GM08714 (cell line): ENCODE results near the gene PTPN2.

Experiments
- H3K4me3 ChIP-seq: fragments of 200-500 bp; sonication (Bioruptor generic); 2 replicates; pipeline ENCODE4 v1.5.1; 2014; ENCODE audit warnings: mild to moderate bottlenecking, low read length, inconsistent platforms
- ZNF274 ChIP-seq: IDR thresholded peaks from 2 replicates; pipeline ENCODE4 v1.6.1; 2012; ENCODE audit warnings: mild to moderate bottlenecking, low read depth, low read length

The PTPN2 gene

DNA sequence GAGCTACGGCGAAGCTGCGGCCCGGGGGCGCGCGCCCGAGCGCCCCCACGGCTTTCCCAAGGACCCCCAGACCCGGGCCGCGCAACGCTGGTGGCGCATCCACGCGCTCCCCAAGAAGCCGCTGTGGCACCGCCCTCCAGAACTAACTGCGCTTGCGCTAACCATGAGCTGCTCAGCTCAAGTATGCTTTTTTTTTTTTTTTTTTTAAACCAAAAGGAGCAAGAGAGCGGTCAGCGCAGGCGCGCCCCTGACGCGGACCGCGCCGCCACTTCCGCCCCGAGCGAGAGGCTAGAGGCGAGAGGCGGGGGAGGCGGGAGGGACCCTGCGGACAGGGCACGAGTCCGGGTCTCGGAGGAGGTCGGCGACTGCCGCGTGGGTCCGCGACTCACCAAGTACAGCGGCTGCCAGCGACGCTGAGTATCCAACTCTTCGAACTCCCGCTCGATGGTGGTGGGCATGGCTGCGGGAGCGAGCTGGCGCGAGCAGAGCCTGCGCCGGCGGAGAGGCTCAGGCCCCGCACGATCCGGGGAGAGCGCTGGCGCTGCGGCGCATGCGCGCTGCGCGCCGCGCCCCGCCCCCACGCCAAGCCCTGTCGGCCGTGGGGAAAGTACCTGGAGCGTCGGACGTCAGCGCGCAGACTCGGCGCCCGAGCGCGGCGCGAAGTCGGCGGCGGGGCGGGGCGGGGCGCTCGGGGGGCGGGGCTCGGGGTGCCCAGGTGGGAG, at the start of gene PTPN2:
Gene PTPN2, minus strand, starts transcription at position 554 of the 722 bp plus-strand sequence. Its CDS starts 96 bp downstream, at position 458.
- TF ChIP-seq ZNF274, result no peak

DNA sequence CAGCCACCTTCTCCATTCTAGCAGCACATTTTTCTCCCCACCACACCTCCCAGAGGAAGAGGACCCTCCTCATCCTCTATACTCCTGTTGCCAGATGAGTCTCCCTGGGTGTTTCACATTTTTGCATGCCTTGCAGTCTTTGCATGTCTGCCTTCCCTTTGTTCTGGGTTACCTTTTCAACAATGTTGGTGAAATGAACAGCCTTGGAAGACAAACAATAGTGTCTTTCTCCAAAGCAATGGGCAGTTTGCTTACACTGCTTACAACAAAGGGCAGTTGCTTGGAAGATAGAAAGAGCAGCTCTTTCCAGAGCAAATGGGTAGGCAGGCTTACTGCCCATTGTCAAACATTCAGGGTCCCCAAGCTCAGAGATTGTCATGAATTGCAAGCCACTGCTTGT, 49.3 kb upstream of the PTPN2 start:
- H3K4me3 ChIP-seq, result no peak overlapping the region
- TF ChIP-seq ZNF274, result no peak

More for the DNA sequence above, at the start of gene PTPN2:
- H3K4me3 ChIP-seq, result peak within 1 kb of the TSS; percentile 99

- H3K4me3 ChIP-seq, result no peak overlapping the region
- TF ChIP-seq ZNF274, result no peak
Measured at GRCh38 chr18:12930908-12931307, 46.9 kb upstream of the PTPN2 start.

- H3K4me3 ChIP-seq, result no peak overlapping the region
- TF ChIP-seq ZNF274, result no peak
Measured at GRCh38 chr18:12930376-12930775, 46.3 kb upstream of the PTPN2 start.

DNA sequence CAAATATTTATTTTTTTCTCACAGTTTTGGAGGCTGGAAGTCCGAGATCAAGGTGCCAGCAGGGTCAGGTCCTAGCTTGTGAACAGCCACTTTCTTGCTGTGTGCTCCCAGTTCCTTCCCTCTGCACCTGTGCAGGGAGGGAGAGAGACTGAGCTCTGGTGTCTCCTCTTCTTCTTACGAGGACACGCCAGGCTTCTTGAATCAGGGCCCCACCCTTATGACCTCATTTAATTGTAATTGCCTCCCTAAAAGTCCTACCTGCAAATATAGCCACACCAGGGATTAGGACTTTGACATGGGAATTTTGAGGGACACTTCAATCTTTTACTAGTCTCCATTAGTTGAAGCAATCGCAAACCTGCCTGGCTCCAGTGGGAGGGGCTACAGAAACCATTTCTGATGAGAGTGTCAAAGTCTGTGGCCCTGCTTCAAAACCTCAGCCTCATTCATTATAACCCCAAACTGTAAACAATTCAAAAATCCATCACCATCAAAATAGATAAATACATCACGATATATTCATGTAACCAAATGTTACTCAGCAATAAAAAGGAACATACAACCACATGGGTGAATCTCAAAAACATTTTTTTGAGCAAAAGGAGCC, 45.5 kb upstream of the PTPN2 start:
- H3K4me3 ChIP-seq, result no peak overlapping the region
- no peak for TF ChIP-seq ZNF274

DNA sequence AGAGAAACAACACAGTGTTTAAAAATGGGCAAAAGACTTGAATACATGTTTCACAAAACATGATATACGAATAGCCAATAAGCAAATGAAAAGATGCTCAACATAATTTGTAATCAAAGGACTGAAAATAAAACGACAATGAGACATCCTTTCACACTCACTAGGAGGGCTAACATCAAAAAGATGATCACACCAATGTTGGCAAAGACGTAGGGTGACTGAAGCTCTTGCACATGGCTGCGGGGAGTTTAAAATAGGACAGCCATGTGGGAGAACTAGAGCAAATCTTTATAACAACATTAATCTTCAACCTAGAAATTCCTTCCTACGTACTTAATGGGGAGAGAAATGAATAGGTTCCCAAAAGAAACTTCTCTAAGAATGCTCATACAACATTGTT, 44.6 kb upstream of the PTPN2 start:
- no peak for TF ChIP-seq ZNF274
- H3K4me3 ChIP-seq, result no peak overlapping the region

GRCh38 chr18:12928206-12928605, 44.2 kb upstream of the PTPN2 start:
- H3K4me3 ChIP-seq, result no peak overlapping the region
- TF ChIP-seq ZNF274, result no peak

- no peak for TF ChIP-seq ZNF274
- no peak overlapping the region for H3K4me3 ChIP-seq
Measured at GRCh38 chr18:12924616-12925015, 40.6 kb upstream of the PTPN2 start.

GRCh38 chr18:12922266-12922665, 38.2 kb upstream of the PTPN2 start:
- H3K4me3 ChIP-seq, result no peak overlapping the region
- no peak for TF ChIP-seq ZNF274

DNA sequence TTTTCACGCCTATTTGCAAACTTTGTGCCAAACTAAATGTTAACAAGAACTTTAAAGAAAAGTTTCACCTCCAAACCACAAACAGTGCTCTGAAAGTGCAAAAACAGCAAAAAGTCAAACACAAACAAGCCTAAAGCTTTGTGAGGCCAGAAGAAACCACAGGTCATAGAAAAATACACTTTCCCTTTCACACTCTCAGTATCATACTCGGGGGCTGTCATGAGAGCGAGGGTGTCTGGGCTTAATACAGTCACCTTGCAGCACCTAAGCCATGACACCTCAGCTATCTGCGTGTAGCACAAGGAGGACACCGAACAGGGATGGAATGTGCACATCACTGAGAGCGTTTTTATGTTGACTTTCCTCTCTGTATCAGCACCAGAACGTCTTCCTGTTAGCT, 37.1 kb upstream of the PTPN2 start:
- TF ChIP-seq ZNF274, result no peak
- H3K4me3 ChIP-seq, result no peak overlapping the region

- TF ChIP-seq ZNF274, result no peak
- no peak overlapping the region for H3K4me3 ChIP-seq
Measured at GRCh38 chr18:12911929-12912703, 28.1 kb upstream of the PTPN2 start.

DNA sequence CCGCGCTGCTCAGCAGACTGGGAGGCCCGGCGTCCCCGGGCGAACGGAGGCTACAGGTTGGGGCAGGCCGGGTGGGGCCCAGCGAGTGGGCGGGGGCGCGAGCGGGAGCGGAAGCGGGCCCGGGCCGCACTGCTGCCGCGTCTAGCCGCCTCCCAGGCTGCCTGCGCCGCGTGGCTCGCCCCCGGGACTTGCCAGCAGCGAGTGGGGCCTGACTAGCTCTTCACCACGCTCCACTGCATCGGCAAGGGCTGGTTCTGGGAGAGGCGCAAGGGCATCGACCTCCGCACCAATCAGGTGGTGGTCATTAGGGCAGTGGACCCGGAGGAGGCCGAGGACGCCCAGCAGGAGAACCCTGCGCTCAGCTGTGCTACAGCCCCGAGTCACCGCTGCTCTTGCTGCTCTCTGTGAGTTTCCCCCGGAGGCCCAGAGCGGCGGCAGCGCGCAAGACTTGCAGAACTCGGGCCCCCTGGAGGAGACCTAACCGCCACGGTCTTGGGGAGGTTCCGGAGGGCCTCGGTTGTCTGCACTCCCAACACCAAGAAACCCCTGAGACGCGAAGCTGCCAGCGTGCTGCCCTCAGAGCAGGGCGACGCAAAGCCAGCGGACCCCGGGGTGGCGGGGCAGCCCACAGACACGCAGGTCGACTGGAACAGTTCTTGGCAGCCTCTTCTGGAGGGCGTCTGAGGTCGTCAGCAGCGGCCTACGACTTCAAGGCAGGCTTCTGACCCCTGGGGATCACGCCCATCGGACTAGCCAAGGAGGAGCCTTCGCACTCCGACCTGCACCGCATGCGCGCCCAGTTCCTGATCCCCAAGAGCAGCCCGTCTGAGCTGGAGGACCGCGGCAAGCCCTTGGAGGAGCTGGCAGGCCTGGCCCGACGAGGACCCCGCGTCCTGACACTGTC, 27.2 kb upstream of the PTPN2 start:
- peak overlapping the region; percentile 5; the same call in 1 of the 2 replicates for H3K4me3 ChIP-seq
- no peak for TF ChIP-seq ZNF274

GRCh38 chr18:12908706-12909105, 24.7 kb upstream of the PTPN2 start:
- H3K4me3 ChIP-seq, result no peak overlapping the region
- TF ChIP-seq ZNF274, result no peak
